ENCODE measurements around the gene OR10J4. TPM values are rescaled to one million over a fixed set of nuclear protein-coding genes. Genes with fewer than 3 reads are reported as not detected.
A peak's percentile ranks its signal among the peaks of the same experiment; 100 is the strongest.

Gene OR10J4
- total RNA-seq, 4 donors from 2014 or later = not detected

- Histone ChIP-seq H3K4me3 (no peak overlapping the region), H3K27me3 (no peaks in the 10 kb centered on the region), H3K36me3 (no peaks in the 10 kb centered on the region), H3K9me3 (no peaks in the 10 kb centered on the region), H3K27ac (no peak overlapping the region), H3K4me1 (no peaks in the 10 kb centered on the region)
- WGBS, 2 donors = 85 to 88% methylated on average over 4 of the region's 4 CpGs
- DNase-seq (ENCODE audit: low spot score in 2 of 2) = no peak
- TF ChIP-seq POLR2A (IDR thresholded peaks at IDR 0.05) = no peak
- no peak for TF ChIP-seq CTCF (IDR thresholded peaks at IDR 0.05)
- TF ChIP-seq EP300 (IDR thresholded peaks at IDR 0.05) = no peak
These were observed 2.7 kb upstream of the OR10J4 start for GRCh38 chr1:159429074-159429861.

- Histone ChIP-seq H3K4me3 (no peak overlapping the region), H3K36me3 (no peaks in the 10 kb centered on the region), H3K9me3 (no peaks in the 10 kb centered on the region), H3K27ac (no peak overlapping the region), H3K27me3 (no peaks in the 10 kb centered on the region), H3K4me1 (no peaks in the 10 kb centered on the region)
- TF ChIP-seq CTCF (IDR thresholded peaks at IDR 0.05) = no peak
- TF ChIP-seq EP300 (IDR thresholded peaks at IDR 0.05) = peak in 1 of 2 donors; percentile 23
- DNase-seq (ENCODE audit: low spot score in 2 of 2) = peak in 1 of 2 donors; percentile 17
- WGBS, 2 donors = 80 to 83% methylated on average over 6 of the region's 6 CpGs
These were observed 1.0 kb upstream of the OR10J4 start for GRCh38 chr1:159430985-159431384.

- no peak overlapping the region for H3K4me3 ChIP-seq
- TF ChIP-seq CTCF (IDR thresholded peaks at IDR 0.05) (no peak), POLR2A (IDR thresholded peaks at IDR 0.05) (no peak), EP300 (IDR thresholded peaks at IDR 0.05) (no peak)
- DNase-seq (ENCODE audit: low spot score in 2 of 2) = no peak
- H3K36me3 ChIP-seq = no peaks in the 10 kb centered on the region
- no peaks in the 10 kb centered on the region for H3K9me3 ChIP-seq
- no peak overlapping the region for H3K27ac ChIP-seq
- H3K4me1 ChIP-seq = no peaks in the 10 kb centered on the region
- H3K27me3 ChIP-seq = no peaks in the 10 kb centered on the region
- 54 to 57% methylated on average over 4 of the region's 4 CpGs for WGBS, 2 donors
These were observed 4.5 kb downstream of the OR10J4 start for GRCh38 chr1:159436469-159436868.

- DNase-seq (ENCODE audit: low spot score in 2 of 2) = no peak
- H3K27ac ChIP-seq = no peak within 1 kb of the TSS
- H3K4me1 ChIP-seq = no peaks in the 10 kb centered on the region
- TF ChIP-seq EP300 (IDR thresholded peaks at IDR 0.05) (no peak), CTCF (IDR thresholded peaks at IDR 0.05) (no peak), POLR2A (IDR thresholded peaks at IDR 0.05) (no peak)
- H3K36me3 ChIP-seq = no peaks in the 10 kb centered on the region
- no peaks in the 10 kb centered on the region for H3K9me3 ChIP-seq
- H3K27me3 ChIP-seq = no peaks in the 10 kb centered on the region
- no peak within 1 kb of the TSS for H3K4me3 ChIP-seq
These were observed 7.4 kb downstream of the OR10J4 start, which contains the start of gene OR10J1 for GRCh38 chr1:159439422-159439821. OR10J1 (plus strand) TSS chr1:159439722; CDS start chr1:159439792, 70 bp downstream.

GRCh38 chr1:159441360-159441759 lies 9.4 kb downstream of the OR10J4 start:
- H3K4me1 ChIP-seq = no peaks in the 10 kb centered on the region
- DNase-seq (ENCODE audit: low spot score in 2 of 2) = no peak
- no peak overlapping the region for H3K4me3 ChIP-seq
- H3K27me3 ChIP-seq = no peaks in the 10 kb centered on the region
- no peak for TF ChIP-seq CTCF (IDR thresholded peaks at IDR 0.05)
- TF ChIP-seq EP300 (IDR thresholded peaks at IDR 0.05) = no peak
- no peak for TF ChIP-seq POLR2A (IDR thresholded peaks at IDR 0.05)
- H3K9me3 ChIP-seq = no peaks in the 10 kb centered on the region
- no peak overlapping the region for H3K27ac ChIP-seq
- no peaks in the 10 kb centered on the region for H3K36me3 ChIP-seq
